ENCODE measurements around the gene KCNJ10.

KCNJ10 gene

GRCh38 chr1:159959451-159959850 is 110.5 kb downstream of the KCNJ10 start:
- DNase-seq: no peak

- DNase-seq: no peak
Observed at GRCh38 chr1:159958719-159959380, 111.1 kb downstream of the KCNJ10 start.

GRCh38 chr1:159957824-159958268 is 112.1 kb downstream of the KCNJ10 start:
- no peak for DNase-seq

- no peak for DNase-seq
Observed at GRCh38 chr1:159955456-159955855, 114.5 kb downstream of the KCNJ10 start.

- no peak for DNase-seq
Observed at GRCh38 chr1:159953536-159954515, 116.1 kb downstream of the KCNJ10 start, which contains the start of gene SLAMF9. SLAMF9 (minus strand) TSS chr1:159954237; CDS start chr1:159954137, 100 bp downstream.

- no peak for DNase-seq
Observed at GRCh38 chr1:159952932-159953331, 117.0 kb downstream of the KCNJ10 start.

- DNase-seq: no peak
Observed at GRCh38 chr1:159951551-159951950, 118.4 kb downstream of the KCNJ10 start.

GRCh38 chr1:159951016-159951415 is 118.9 kb downstream of the KCNJ10 start:
- DNase-seq: no peak

- no peak for DNase-seq
Observed at GRCh38 chr1:159949981-159950381, 120.0 kb downstream of the KCNJ10 start.

- DNase-seq: no peak
Observed at GRCh38 chr1:159949123-159949522, 120.8 kb downstream of the KCNJ10 start.
